ENCODE measurements around the gene FURIN.

Gene FURIN

GRCh38 chr15:90857883-90858443 lies 10.4 kb upstream of the FURIN start:
- no peak for TF ChIP-seq CTCF (IDR thresholded peaks at IDR 0.05; ENCODE audit: borderline replicate concordance, control extremely low read depth, extremely low read depth, insufficient read depth, missing control alignments)
- no peak for DNase-seq (ENCODE audit: low spot score)
- in situ Hi-C loops (cut with MboI; ENCODE audit: low sequenced_read_pairs, unreplicated experiment): no loop called here

GRCh38 chr15:90859234-90860131 lies 8.9 kb upstream of the FURIN start:
- no peak for TF ChIP-seq CTCF (IDR thresholded peaks at IDR 0.05; ENCODE audit: borderline replicate concordance, control extremely low read depth, extremely low read depth, insufficient read depth, missing control alignments)
- no peak for DNase-seq (ENCODE audit: low spot score)

GRCh38 chr15:90860450-90860849 lies 7.9 kb upstream of the FURIN start:
- no peak for DNase-seq (ENCODE audit: low spot score)
- TF ChIP-seq CTCF (IDR thresholded peaks at IDR 0.05; ENCODE audit: borderline replicate concordance, control extremely low read depth, extremely low read depth, insufficient read depth, missing control alignments): no peak
- in situ Hi-C loops (cut with MboI; ENCODE audit: low sequenced_read_pairs, unreplicated experiment): no loop called here

More at GRCh38 chr15:90859234-90860131, 8.9 kb upstream of the FURIN start:
- in situ Hi-C loops (cut with MboI; ENCODE audit: low sequenced_read_pairs, unreplicated experiment): no loop called here

- TF ChIP-seq CTCF (IDR thresholded peaks at IDR 0.05; ENCODE audit: borderline replicate concordance, control extremely low read depth, extremely low read depth, insufficient read depth, missing control alignments): no peak
- in situ Hi-C loops (cut with MboI; ENCODE audit: low sequenced_read_pairs, unreplicated experiment): no loop called here
- DNase-seq (ENCODE audit: low spot score): no peak
Measured at GRCh38 chr15:90860942-90861675, 7.3 kb upstream of the FURIN start.

GRCh38 chr15:90862487-90862886 lies 5.9 kb upstream of the FURIN start:
- DNase-seq (ENCODE audit: low spot score): no peak
- no peak for TF ChIP-seq CTCF (IDR thresholded peaks at IDR 0.05; ENCODE audit: borderline replicate concordance, control extremely low read depth, extremely low read depth, insufficient read depth, missing control alignments)
- in situ Hi-C loops (cut with MboI; ENCODE audit: low sequenced_read_pairs, unreplicated experiment): no loop called here

GRCh38 chr15:90862964-90863778 lies 5.2 kb upstream of the FURIN start:
- in situ Hi-C loops (cut with MboI; ENCODE audit: low sequenced_read_pairs, unreplicated experiment): no loop called here
- DNase-seq (ENCODE audit: low spot score): no peak
- no peak for TF ChIP-seq CTCF (IDR thresholded peaks at IDR 0.05; ENCODE audit: borderline replicate concordance, control extremely low read depth, extremely low read depth, insufficient read depth, missing control alignments)

All from GM13976 (cell line).